Esophagus muscularis mucosa (tissue), 3 donors: ENCODE results near the gene ARSA.

Experiments
- POLR2A ChIP-seq: fragments of 450-650 bp; IDR thresholded peaks from one replicate; pipeline ENCODE4 v1.6.1; 2017; ENCODE audit warnings: antibody characterized with exemption, moderate library complexity, mild to moderate bottlenecking, low read depth
- TF ChIP-seq, protein P1 (sequence below), 3 experiments: fragments of 200-600 bp in 2 of 3; fragments of 450-650 bp in 1 of 3; sonication (generic) in 2 of 3; IDR thresholded peaks; one replicate each; pipeline ENCODE4 v1.5.1; 2017 to 2019; ENCODE audit warnings: antibody characterized with exemption in 3 of 3, mild to moderate bottlenecking in 2 of 3, moderate library complexity in 1 of 3

DNA sequence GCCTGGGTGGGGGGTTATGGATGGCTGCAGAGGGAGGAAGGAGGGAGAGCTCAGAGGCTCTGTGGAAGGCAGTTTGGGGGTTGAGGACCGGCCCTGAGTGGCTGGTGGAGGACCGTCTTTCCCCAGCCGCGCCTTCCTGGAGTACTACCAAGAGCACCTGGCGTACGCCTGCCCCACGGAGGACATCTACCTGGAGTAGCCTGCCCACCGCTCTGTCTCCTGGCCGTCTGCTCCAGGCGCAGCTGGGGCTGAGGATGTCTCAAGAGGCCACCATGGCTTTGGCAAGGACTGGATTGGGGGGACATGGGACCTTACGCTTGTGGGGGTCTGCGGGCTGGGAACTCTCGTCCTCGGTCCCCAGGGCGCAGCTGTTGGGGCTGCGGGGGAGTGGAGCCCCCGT lies 17.4 kb downstream of the ARSA start:
- TF ChIP-seq, protein P1, sequence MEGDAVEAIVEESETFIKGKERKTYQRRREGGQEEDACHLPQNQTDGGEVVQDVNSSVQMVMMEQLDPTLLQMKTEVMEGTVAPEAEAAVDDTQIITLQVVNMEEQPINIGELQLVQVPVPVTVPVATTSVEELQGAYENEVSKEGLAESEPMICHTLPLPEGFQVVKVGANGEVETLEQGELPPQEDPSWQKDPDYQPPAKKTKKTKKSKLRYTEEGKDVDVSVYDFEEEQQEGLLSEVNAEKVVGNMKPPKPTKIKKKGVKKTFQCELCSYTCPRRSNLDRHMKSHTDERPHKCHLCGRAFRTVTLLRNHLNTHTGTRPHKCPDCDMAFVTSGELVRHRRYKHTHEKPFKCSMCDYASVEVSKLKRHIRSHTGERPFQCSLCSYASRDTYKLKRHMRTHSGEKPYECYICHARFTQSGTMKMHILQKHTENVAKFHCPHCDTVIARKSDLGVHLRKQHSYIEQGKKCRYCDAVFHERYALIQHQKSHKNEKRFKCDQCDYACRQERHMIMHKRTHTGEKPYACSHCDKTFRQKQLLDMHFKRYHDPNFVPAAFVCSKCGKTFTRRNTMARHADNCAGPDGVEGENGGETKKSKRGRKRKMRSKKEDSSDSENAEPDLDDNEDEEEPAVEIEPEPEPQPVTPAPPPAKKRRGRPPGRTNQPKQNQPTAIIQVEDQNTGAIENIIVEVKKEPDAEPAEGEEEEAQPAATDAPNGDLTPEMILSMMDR (IDR thresholded peaks at IDR 0.05): no peak
- no peak for TF ChIP-seq POLR2A
